CD4-positive, alpha-beta memory T cell (primary cell): ENCODE data around the gene FHIT. TPM values are rescaled to one million over a fixed set of nuclear protein-coding genes. Genes with fewer than 3 reads are reported as not detected.

ENCODE experiments used
- CTCF ChIA-PET: fragments of 350-600 bp; sonication (Branson Sonifier 250); formaldehyde crosslinking; loops from one replicate; lab custom pipeline; 2021; ENCODE audit warnings: inconsistent platforms; ENCODE audit not compliant: partially characterized antibody; lab: Charles Lee
- POLR2A ChIA-PET: fragments of 350-600 bp; sonication (Branson Sonifier 250); formaldehyde crosslinking; loops from one replicate; lab custom pipeline; 2021; ENCODE audit not compliant: partially characterized antibody; lab: Charles Lee
- DNase-seq, 5 donors: peaks; one replicate each; pipeline versions ENCODE4 v3.0.0 to v3.0.0-alpha.2; 2020 to 2022; ENCODE audit warnings: mixed read lengths in 1 of 5
- H3K27ac ChIP-seq: one replicate; pipeline ENCODE4 v1.7.0; 2013; ENCODE audit warnings: low read depth, low read length
- H3K27me3 ChIP-seq: 2 replicates; pipeline ENCODE4 v1.7.0; 2013; ENCODE audit warnings: mild to moderate bottlenecking, low read length, moderate library complexity; ENCODE audit not compliant: insufficient read depth
- H3K36me3 ChIP-seq: 2 replicates; pipeline ENCODE4 v1.7.0; 2013; ENCODE audit warnings: mild to moderate bottlenecking, low read length, moderate library complexity; ENCODE audit not compliant: insufficient read depth
- H3K4me1 ChIP-seq: 2 replicates; pipeline ENCODE4 v1.7.0; 2013; ENCODE audit warnings: mild to moderate bottlenecking, low read length, moderate library complexity; ENCODE audit not compliant: insufficient read depth
- H3K4me3 ChIP-seq, 2 donors: one replicate each; pipeline ENCODE4 v1.7.0; 2013; ENCODE audit warnings: low read length in 2 of 2, mild to moderate bottlenecking in 1 of 2
- H3K9me3 ChIP-seq, 2 donors: one replicate each; pipeline ENCODE4 v1.7.0; 2013; ENCODE audit warnings: low read length in 2 of 2, control low read depth in 1 of 2; ENCODE audit not compliant: control insufficient read depth in 1 of 2
- H3K27ac Mint-ChIP-seq, 7 donors: one replicate each; pipeline ENCODE4 v1.8.0; 2020 to 2021; ENCODE audit warnings: mixed read lengths in 7 of 7, mild to moderate bottlenecking in 6 of 7, inconsistent platforms in 3 of 7, moderate library complexity in 3 of 7
- H3K27me3 Mint-ChIP-seq, 2 donors: one replicate each; pipeline ENCODE4 v1.8.0; 2020 to 2021; ENCODE audit warnings: mixed read lengths in 2 of 2
- H3K36me3 Mint-ChIP-seq, 2 donors: one replicate each; pipeline ENCODE4 v1.8.0; 2020 to 2021; ENCODE audit warnings: mixed read lengths in 2 of 2, inconsistent platforms in 1 of 2, mild to moderate bottlenecking in 1 of 2
- H3K4me1 Mint-ChIP-seq, 4 donors: one replicate each; pipeline ENCODE4 v1.8.0; 2020 to 2021; ENCODE audit warnings: mixed read lengths in 4 of 4, mild to moderate bottlenecking in 1 of 4
- H3K4me3 Mint-ChIP-seq, 8 donors: one replicate each; pipeline ENCODE4 v1.8.0; 2020 to 2021; ENCODE audit warnings: mixed read lengths in 8 of 8, mild to moderate bottlenecking in 7 of 8, moderate library complexity in 6 of 8, inconsistent platforms in 3 of 8
- H3K9me3 Mint-ChIP-seq, 8 donors: one replicate each; pipeline ENCODE4 v1.8.0; 2020 to 2021; ENCODE audit warnings: mixed read lengths in 8 of 8, mild to moderate bottlenecking in 5 of 8, inconsistent platforms in 3 of 8, moderate library complexity in 1 of 8
- intact Hi-C: fragments of 100-400 bp; cut with micrococcal nuclease; formaldehyde crosslinking; loops from one replicate; pipeline ENCODE4 v1.15.1; 2023
- polyA plus RNA-seq, 2 donors: library from polyadenylated mRNA; unstranded; fragments of 300-500 nt; fragmentation: Illumina TruSeq; gene quantifications; one replicate each; pipeline ENCODE4 v1.2.3, GENCODE V29; 2021
- total RNA-seq, 2 experiments: library from RNA; stranded (reverse); gene quantifications; one replicate each; pipeline ENCODE4 v1.2.3, GENCODE V29; 2021

FHIT gene
- total and polyA plus RNA-seq, 4 experiments from 2014 or later: 8.5 to 58.7 (median 33.2) TPM

GRCh38 chr3:60220768-60221167 lies 1030.5 kb downstream of the FHIT start:
- H3K27ac ChIP-seq: no peak overlapping the region
- H3K36me3 Mint-ChIP-seq: no peaks in the 10 kb centered on the region
- peaks cover 0 to 1% of the 10 kb centered on the region in 2 donors for H3K27me3 Mint-ChIP-seq
- no peaks in the 10 kb centered on the region for H3K4me1 ChIP-seq
- no peaks in the 10 kb centered on the region for H3K27me3 ChIP-seq
- H3K9me3 Mint-ChIP-seq: peaks cover 0 to 2% (median 0%) of the 10 kb centered on the region in 8 donors
- H3K9me3 ChIP-seq: no peaks in the 10 kb centered on the region
- ChIA-PET CTCF (no interaction called here), POLR2A (no interaction called here)
- H3K4me3 ChIP-seq: no peak overlapping the region
- no peaks in the 10 kb centered on the region for H3K36me3 ChIP-seq
- intact Hi-C loops: no loop called here
- DNase-seq: no peak
- H3K4me3 Mint-ChIP-seq: no peak overlapping the region
- no peak overlapping the region for H3K27ac Mint-ChIP-seq
- no peaks in the 10 kb centered on the region for H3K4me1 Mint-ChIP-seq

GRCh38 chr3:60219501-60219900 lies 1031.8 kb downstream of the FHIT start:
- ChIA-PET CTCF (no interaction called here), POLR2A (no interaction called here)
- H3K27me3 ChIP-seq: no peaks in the 10 kb centered on the region
- H3K9me3 ChIP-seq: no peaks in the 10 kb centered on the region
- Mint-ChIP-seq H3K4me3 (no peak overlapping the region), H3K4me1 (no peaks in the 10 kb centered on the region), H3K36me3 (no peaks in the 10 kb centered on the region), H3K27ac (no peak overlapping the region), H3K27me3 (no peaks in the 10 kb centered on the region), H3K9me3 (peaks cover 0 to 3% (median 0%) of the 10 kb centered on the region in 8 donors)
- H3K27ac ChIP-seq: no peak overlapping the region
- H3K4me1 ChIP-seq: no peaks in the 10 kb centered on the region
- no peak overlapping the region for H3K4me3 ChIP-seq
- no peaks in the 10 kb centered on the region for H3K36me3 ChIP-seq
- DNase-seq: no peak
- intact Hi-C loops: no loop called here

GRCh38 chr3:60217156-60217911 lies 1033.9 kb downstream of the FHIT start:
- H3K4me1 ChIP-seq: no peaks in the 10 kb centered on the region
- H3K27ac ChIP-seq: no peak overlapping the region
- ChIA-PET POLR2A (no interaction called here), CTCF (no interaction called here)
- no peaks in the 10 kb centered on the region for H3K27me3 ChIP-seq
- H3K27me3 Mint-ChIP-seq: no peaks in the 10 kb centered on the region
- H3K4me3 ChIP-seq: no peak overlapping the region
- H3K36me3 Mint-ChIP-seq: no peaks in the 10 kb centered on the region
- peak overlapping the region in 1 of 8 donors; percentile 4 for H3K4me3 Mint-ChIP-seq
- no peaks in the 10 kb centered on the region for H3K4me1 Mint-ChIP-seq
- no peaks in the 10 kb centered on the region for H3K9me3 ChIP-seq
- H3K9me3 Mint-ChIP-seq: peaks cover 0 to 3% (median 0%) of the 10 kb centered on the region in 8 donors
- intact Hi-C loops: no loop called here
- H3K36me3 ChIP-seq: no peaks in the 10 kb centered on the region
- H3K27ac Mint-ChIP-seq: peak overlapping the region in 1 of 7 donors; percentile 31
- no peak for DNase-seq

- Mint-ChIP-seq H3K9me3 (peaks cover 0 to 3% (median 0%) of the 10 kb centered on the region in 8 donors), H3K4me3 (no peak overlapping the region), H3K27me3 (no peaks in the 10 kb centered on the region), H3K27ac (peak overlapping the region in 1 of 7 donors; percentile 3), H3K4me1 (no peaks in the 10 kb centered on the region), H3K36me3 (no peaks in the 10 kb centered on the region)
- ChIA-PET CTCF (no interaction called here), POLR2A (no interaction called here)
- no peak for DNase-seq
- no peak overlapping the region for H3K4me3 ChIP-seq
- no peak overlapping the region for H3K27ac ChIP-seq
- no peaks in the 10 kb centered on the region for H3K9me3 ChIP-seq
- H3K4me1 ChIP-seq: no peaks in the 10 kb centered on the region
- H3K27me3 ChIP-seq: no peaks in the 10 kb centered on the region
- intact Hi-C loops: no loop called here
- no peaks in the 10 kb centered on the region for H3K36me3 ChIP-seq
Measured at GRCh38 chr3:60216462-60217075, 1034.7 kb downstream of the FHIT start.

GRCh38 chr3:60215946-60216345 lies 1035.3 kb downstream of the FHIT start:
- Mint-ChIP-seq H3K36me3 (no peaks in the 10 kb centered on the region), H3K27ac (no peak overlapping the region), H3K4me1 (no peaks in the 10 kb centered on the region), H3K4me3 (no peak overlapping the region), H3K27me3 (no peaks in the 10 kb centered on the region), H3K9me3 (peaks cover 0 to 3% (median 0%) of the 10 kb centered on the region in 8 donors)
- H3K27ac ChIP-seq: no peak overlapping the region
- ChIA-PET CTCF (no interaction called here), POLR2A (no interaction called here)
- no peak overlapping the region for H3K4me3 ChIP-seq
- H3K9me3 ChIP-seq: no peaks in the 10 kb centered on the region
- intact Hi-C loops: no loop called here
- no peaks in the 10 kb centered on the region for H3K4me1 ChIP-seq
- DNase-seq: no peak
- H3K36me3 ChIP-seq: no peaks in the 10 kb centered on the region
- H3K27me3 ChIP-seq: no peaks in the 10 kb centered on the region

GRCh38 chr3:60207905-60208304 lies 1043.3 kb downstream of the FHIT start:
- Histone ChIP-seq H3K27ac (no peak overlapping the region), H3K4me3 (no peak overlapping the region), H3K27me3 (no peaks in the 10 kb centered on the region), H3K4me1 (no peaks in the 10 kb centered on the region), H3K36me3 (no peaks in the 10 kb centered on the region), H3K9me3 (no peaks in the 10 kb centered on the region)
- H3K27ac Mint-ChIP-seq: no peak overlapping the region
- no peak overlapping the region for H3K4me3 Mint-ChIP-seq
- POLR2A ChIA-PET: no interaction called here
- H3K9me3 Mint-ChIP-seq: peaks cover 0 to 3% (median 0%) of the 10 kb centered on the region in 8 donors
- H3K27me3 Mint-ChIP-seq: no peaks in the 10 kb centered on the region
- no peak for DNase-seq
- CTCF ChIA-PET: no interaction called here
- intact Hi-C loops: no loop called here
- no peaks in the 10 kb centered on the region for H3K4me1 Mint-ChIP-seq
- H3K36me3 Mint-ChIP-seq: no peaks in the 10 kb centered on the region

GRCh38 chr3:60206206-60206605 lies 1045.0 kb downstream of the FHIT start:
- no peaks in the 10 kb centered on the region for H3K4me1 Mint-ChIP-seq
- Histone ChIP-seq H3K4me1 (no peaks in the 10 kb centered on the region), H3K27me3 (no peaks in the 10 kb centered on the region), H3K4me3 (no peak overlapping the region), H3K27ac (no peak overlapping the region), H3K9me3 (no peaks in the 10 kb centered on the region), H3K36me3 (no peaks in the 10 kb centered on the region)
- no peak for DNase-seq
- no peaks in the 10 kb centered on the region for H3K36me3 Mint-ChIP-seq
- CTCF ChIA-PET: interaction anchor here (1.3 kb wide), 1 partner anchor 8 kb away, joined by 3 read pairs; no protein-coding TSS in a partner anchor
- peaks cover 0 to 3% (median 0%) of the 10 kb centered on the region in 8 donors for H3K9me3 Mint-ChIP-seq
- POLR2A ChIA-PET: no interaction called here
- no peak overlapping the region for H3K27ac Mint-ChIP-seq
- no peak overlapping the region for H3K4me3 Mint-ChIP-seq
- no peaks in the 10 kb centered on the region for H3K27me3 Mint-ChIP-seq
- intact Hi-C loops: no loop called here
